NCI-H146 treated with DMSO at 0.1 percent for 48 hours (cell line): ENCODE measurements around the gene SORBS2.

Experiments
- DNase-seq: peaks from one replicate; lab custom pipeline; 2025; ENCODE audit not compliant: unreplicated experiment; lab: John Stamatoyannopoulos, UW

Gene SORBS2

GRCh38 chr4:185740471-185740873 lies 71.5 kb downstream of the SORBS2 start:
- no peak for DNase-seq

GRCh38 chr4:185738820-185739219 lies 73.2 kb downstream of the SORBS2 start:
- no peak for DNase-seq

- DNase-seq, result no peak
These were observed 73.9 kb downstream of the SORBS2 start for GRCh38 chr4:185738038-185738552.

- DNase-seq, result no peak
These were observed 74.4 kb downstream of the SORBS2 start for GRCh38 chr4:185737489-185738037.

- no peak for DNase-seq
These were observed 75.1 kb downstream of the SORBS2 start for GRCh38 chr4:185736882-185737281.

GRCh38 chr4:185735866-185736400 lies 76.1 kb downstream of the SORBS2 start:
- no peak for DNase-seq

GRCh38 chr4:185734930-185735329 lies 77.1 kb downstream of the SORBS2 start:
- no peak for DNase-seq

- DNase-seq, result no peak
These were observed 77.8 kb downstream of the SORBS2 start for GRCh38 chr4:185734214-185734613.

GRCh38 chr4:185730849-185731608 lies 81.0 kb downstream of the SORBS2 start:
- no peak for DNase-seq

- no peak for DNase-seq
These were observed 81.6 kb downstream of the SORBS2 start for GRCh38 chr4:185730387-185730786.

- no peak for DNase-seq
These were observed 82.6 kb downstream of the SORBS2 start for GRCh38 chr4:185729391-185729804.

GRCh38 chr4:185728893-185729292 lies 83.1 kb downstream of the SORBS2 start:
- no peak for DNase-seq

- DNase-seq, result no peak
These were observed 85.1 kb downstream of the SORBS2 start for GRCh38 chr4:185726931-185727330.

GRCh38 chr4:185723631-185724260 lies 88.2 kb downstream of the SORBS2 start:
- DNase-seq, result no peak

GRCh38 chr4:185722029-185722316 lies 90.0 kb downstream of the SORBS2 start:
- DNase-seq, result no peak

- no peak for DNase-seq
These were observed 90.6 kb downstream of the SORBS2 start for GRCh38 chr4:185721190-185722028.

GRCh38 chr4:185719500-185719858 lies 92.5 kb downstream of the SORBS2 start:
- DNase-seq, result no peak

- DNase-seq, result no peak
These were observed 93.2 kb downstream of the SORBS2 start for GRCh38 chr4:185718578-185719499.

GRCh38 chr4:185717377-185717741 lies 94.6 kb downstream of the SORBS2 start:
- no peak for DNase-seq
